SH-SY5Y (cell line): ENCODE measurements around the gene RASA1.

Experiments
- GATA2 ChIP-seq: IDR thresholded peaks from 2 replicates; pipeline ENCODE4 v1.6.1; 2011; ENCODE audit warnings: mild to moderate bottlenecking, low read depth, low read length
- GATA3 ChIP-seq: IDR thresholded peaks from 2 replicates; pipeline ENCODE4 v1.6.1; 2011; ENCODE audit warnings: low read depth, mild to moderate bottlenecking, low read length, moderate library complexity

GRCh38 chr5:87252283-87252605 lies 15.4 kb upstream of the RASA1 start:
- TF ChIP-seq GATA2 (no peak), GATA3 (no peak)
